22Rv1 (cell line): Measurements from ENCODE around the gene CHST15.

ENCODE experiments used
- ZFX ChIP-seq: fragments of 450-650 bp; IDR thresholded peaks from 2 replicates; pipeline ENCODE4 v1.6.1; 2017; ENCODE audit warnings: antibody characterized with exemption, borderline replicate concordance
- TF ChIP-seq, protein P1 (sequence below): fragments of 450-650 bp; IDR thresholded peaks from 2 replicates; pipeline ENCODE4 v1.5.1; 2017; ENCODE audit warnings: mild to moderate bottlenecking

DNA sequence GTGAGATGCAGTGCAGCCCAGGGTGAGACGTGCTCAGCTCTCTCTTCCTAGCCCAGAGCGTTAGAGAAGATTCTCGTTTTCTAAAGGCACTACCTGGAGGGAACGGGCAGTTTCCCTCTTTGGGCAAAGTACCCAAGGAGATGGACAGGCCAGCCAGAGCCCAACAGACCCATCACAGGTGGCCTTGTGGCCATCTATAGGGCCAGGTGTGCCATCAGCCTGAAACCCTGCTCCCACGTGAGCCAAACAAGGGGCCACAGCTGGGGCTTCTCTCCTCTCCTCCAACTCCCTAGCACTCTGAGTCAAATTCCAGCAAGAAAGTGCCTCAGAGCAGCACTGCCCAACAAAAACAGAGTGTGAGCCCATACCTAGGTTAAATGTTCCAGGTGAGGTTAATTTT lies 22.3 kb downstream of the CHST15 start:
- TF ChIP-seq, protein P1, sequence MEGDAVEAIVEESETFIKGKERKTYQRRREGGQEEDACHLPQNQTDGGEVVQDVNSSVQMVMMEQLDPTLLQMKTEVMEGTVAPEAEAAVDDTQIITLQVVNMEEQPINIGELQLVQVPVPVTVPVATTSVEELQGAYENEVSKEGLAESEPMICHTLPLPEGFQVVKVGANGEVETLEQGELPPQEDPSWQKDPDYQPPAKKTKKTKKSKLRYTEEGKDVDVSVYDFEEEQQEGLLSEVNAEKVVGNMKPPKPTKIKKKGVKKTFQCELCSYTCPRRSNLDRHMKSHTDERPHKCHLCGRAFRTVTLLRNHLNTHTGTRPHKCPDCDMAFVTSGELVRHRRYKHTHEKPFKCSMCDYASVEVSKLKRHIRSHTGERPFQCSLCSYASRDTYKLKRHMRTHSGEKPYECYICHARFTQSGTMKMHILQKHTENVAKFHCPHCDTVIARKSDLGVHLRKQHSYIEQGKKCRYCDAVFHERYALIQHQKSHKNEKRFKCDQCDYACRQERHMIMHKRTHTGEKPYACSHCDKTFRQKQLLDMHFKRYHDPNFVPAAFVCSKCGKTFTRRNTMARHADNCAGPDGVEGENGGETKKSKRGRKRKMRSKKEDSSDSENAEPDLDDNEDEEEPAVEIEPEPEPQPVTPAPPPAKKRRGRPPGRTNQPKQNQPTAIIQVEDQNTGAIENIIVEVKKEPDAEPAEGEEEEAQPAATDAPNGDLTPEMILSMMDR, result no peak
- no peak for TF ChIP-seq ZFX
